Activated CD8-positive, alpha-beta memory T cell treated with anti-CD3 and anti-CD28 coated beads for 24 hours (primary cell): Measurements from ENCODE around the gene MAGOH.

Experiments
- DNase-seq: peaks from one replicate; pipeline ENCODE4 v3.0.0-alpha.2; 2020

MAGOH gene

GRCh38 chr1:53270107-53270506 lies 31.8 kb upstream of the MAGOH start:
- no peak for DNase-seq

DNA sequence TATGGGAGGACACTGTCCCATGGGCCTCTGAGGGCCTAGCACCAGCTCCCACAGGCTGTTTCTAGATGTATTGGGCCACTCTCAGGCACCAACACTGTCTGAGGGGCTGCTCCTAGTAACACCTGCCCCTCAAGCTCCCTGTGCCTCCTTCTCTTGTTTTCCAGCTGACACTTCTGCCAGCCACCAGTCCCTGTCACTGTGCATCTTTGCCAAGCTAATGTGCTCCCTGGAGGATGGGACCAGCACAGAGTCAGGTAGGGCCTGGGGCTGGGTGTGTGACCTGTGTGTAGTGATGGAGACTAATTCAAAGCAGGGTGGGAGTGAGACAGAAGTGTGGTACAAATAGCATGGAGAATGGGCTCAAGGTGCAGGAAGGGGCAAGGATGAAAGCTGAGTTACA lies 29.4 kb upstream of the MAGOH start:
- no peak for DNase-seq

DNA sequence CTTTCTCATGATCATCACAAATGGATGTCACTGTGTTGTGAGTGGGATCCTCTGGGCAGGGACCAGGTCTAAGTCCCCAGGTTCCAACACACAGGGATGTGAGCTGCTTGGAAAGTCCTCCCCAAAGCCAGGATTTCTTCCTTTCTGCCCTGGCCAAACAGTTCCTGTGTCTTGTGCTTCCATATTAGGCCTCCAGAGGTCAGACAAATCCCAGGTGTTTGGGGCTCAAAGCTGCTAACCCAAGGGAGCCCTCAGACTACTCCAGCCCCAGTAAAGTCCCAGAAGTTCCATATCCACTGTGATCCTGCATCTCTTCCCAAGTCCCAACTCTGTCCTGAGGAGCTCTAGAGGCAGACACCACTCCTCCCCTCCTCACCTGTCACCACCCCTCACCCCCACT lies 27.7 kb upstream of the MAGOH start:
- DNase-seq: no peak

- no peak for DNase-seq
Measured at GRCh38 chr1:53265581-53265980, 27.3 kb upstream of the MAGOH start.

DNA sequence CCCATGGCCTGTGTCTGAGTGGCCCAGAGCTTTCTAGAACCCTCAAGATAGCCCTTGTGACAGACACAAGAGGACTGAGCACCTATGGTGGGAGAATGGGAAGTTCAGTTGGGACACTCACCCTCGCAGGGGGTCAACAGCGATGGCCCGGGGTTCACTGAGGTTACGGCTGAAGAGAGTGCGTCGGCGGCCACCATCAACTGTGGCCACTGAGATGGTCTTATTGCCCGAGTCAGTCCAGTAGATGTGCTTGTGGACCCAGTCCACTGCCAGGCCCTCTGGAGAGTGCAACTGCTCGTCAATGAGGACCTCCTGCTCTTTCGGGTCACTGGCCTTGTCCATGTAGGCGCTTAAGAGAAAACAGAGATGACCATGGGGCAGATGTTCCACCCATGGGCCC lies 25.7 kb upstream of the MAGOH start:
- no peak for DNase-seq

DNA sequence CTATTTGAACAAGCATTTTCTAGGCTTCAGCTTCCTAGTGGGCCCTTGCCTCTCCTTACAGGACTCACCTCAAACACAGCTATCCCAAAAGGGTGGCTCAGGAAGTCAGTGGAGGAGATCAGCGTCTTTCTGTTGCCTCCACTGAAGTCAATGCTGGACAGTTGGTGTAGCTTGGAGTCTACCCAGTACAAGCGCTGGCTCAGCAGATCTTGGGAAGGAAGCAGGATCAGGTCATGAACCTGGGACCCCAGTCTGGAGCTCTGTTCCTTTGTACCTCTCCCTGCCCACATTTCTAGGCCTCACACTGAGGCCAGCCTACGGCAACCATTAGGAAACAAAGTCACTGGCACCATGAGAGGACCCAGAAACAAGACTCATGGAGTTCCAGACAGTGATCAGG lies 23.7 kb upstream of the MAGOH start:
- DNase-seq: no peak

GRCh38 chr1:53260631-53261247 lies 22.4 kb upstream of the MAGOH start:
- peak; percentile 35 for DNase-seq

GRCh38 chr1:53259932-53260331 lies 21.6 kb upstream of the MAGOH start:
- DNase-seq: no peak

GRCh38 chr1:53258216-53258615 lies 19.9 kb upstream of the MAGOH start:
- DNase-seq: no peak

DNA sequence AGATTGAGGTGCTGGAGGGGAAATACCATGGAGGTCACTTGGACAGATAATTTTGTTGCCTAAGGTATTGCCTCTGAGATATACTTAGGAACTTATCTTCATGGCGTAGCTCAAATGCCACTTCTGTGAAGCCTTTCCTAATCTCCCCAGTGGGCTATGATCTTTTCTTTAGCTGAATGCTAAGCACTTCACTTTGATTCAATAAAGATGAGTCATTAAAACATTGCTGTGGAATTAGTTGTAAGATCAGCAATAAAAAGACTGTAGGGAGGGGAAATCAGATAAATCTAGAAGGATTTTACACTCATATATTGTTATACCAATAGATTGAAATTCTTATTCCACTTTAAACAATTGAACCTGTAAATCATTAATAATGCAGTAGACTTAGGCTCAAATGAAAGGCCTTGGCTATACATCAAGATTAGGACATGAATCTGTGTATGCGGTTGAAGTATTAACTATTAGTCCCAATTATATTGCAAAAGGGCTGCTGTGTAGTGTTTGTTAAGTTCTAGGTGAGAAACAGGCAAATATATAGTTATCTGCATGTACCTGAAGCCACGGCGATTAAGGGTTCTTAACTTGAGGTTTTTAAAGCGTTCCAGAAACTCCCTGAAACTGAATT lies 19.2 kb upstream of the MAGOH start:
- DNase-seq: no peak

GRCh38 chr1:53256511-53257453 lies 18.5 kb upstream of the MAGOH start:
- no peak for DNase-seq

DNA sequence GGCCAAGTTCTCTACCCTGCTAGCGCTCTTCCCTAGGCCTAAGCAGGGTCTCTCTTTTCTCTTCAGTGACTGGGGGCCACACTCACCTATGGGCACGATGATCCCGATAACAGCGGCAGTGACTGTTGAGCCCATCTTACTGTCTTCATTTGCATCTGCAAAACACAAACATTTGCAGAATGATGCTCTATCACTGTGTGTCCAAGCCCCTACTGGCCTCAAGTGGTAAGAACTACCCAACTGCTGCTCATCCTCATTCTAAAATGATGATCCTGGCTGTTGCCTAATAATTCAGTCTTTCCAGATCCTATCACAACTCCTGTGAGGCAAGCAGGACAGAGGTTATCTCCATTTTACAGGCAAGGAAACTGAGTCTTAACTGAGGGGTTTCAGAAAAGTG lies 16.7 kb upstream of the MAGOH start:
- DNase-seq: no peak

GRCh38 chr1:53254011-53254640 lies 15.8 kb upstream of the MAGOH start:
- DNase-seq: no peak

DNA sequence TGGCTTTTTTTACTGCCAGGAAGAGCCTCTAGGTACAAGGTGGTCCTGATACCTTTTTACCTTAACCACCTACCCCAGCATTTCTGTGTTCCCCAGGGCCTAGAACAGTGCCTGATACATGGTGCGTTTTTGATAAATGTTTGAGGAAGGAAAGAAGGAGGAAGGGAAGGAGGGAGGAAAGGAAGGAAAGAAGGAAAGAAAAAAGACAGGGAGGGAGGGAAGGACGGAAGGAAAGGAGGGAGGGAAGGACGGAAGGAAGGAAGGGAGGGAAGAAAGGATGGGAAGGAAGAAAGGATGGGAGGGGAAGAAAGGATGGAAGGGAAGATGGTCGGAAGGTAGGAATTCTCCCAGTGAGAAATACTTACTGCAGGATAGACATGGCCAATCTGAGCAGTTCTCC lies 12.0 kb upstream of the MAGOH start:
- no peak for DNase-seq

DNA sequence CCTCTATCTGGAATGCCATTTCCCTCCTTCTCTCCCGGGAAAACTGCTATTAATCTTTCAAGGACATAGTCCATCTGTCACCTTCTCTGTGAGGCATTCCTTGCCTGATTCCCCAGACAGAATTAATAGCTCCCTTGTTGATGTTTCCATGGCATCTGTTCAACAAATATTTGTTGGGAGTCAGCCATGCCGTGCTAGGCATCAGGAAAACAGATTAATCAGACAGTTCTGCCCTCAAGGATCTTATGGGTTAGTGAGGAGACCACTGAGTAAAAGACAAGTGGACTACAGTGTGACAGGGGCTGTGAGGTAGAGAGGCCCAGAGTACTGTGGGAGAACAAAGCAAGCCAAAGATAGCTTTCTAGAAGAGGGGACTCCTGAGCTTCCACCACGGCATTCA lies 11.4 kb upstream of the MAGOH start:
- no peak for DNase-seq

DNA sequence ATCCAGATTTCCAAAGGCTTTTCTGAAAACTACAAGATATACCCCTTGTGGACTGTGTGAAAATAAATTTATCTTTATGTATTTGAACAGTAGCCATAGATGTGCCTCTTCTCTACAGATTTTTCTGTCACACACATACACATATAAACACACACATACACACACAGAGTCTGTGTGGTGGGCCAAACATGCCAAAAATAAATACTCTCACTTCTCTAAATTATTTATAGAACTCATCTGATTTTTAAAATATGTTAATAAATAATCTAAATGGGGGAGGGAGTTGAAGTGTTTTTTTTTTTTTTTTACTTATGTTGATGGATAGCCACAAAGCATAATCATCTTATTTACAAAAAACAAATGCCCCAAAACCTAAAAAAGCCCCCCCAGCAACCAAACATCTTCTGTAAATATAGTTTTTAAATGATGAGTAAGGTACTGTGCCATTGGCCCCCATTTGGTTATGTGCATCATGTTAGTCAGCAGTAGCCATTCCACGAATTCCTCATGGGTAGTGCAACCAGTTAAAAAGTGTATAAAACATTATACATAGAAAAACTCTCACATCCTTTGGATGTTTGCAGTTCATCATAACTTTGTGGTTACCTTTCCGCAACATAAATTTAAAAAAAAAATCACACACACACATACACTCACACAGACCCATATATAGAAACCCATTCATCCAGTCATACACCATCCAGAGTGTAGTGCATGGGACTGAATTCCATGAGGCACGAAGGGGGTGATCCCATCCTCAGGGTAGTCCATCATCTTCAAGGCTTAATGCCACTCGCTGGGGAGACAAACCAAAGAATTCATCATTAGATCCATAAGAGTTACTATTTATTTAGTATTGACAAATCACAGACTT lies 8.2 kb upstream of the MAGOH start:
- no peak for DNase-seq

DNA sequence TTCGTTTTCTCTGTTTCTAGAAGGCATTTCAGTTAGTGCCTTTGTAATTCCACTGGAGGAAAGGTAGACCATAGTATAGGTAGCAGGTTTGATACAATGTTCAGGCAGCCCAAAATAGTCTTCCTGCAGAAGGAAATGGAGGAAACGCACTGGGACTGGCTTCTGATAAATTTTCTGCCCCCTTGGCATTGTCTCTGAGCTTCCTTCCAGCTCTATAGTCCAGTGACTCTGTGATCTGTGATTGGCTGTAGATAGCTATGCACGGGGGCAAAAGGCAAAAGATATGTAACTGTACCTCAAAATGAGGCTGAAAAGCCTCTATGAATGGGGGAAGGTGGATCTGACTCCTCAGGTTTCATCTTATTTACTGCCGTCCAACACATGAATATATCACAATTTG lies 5.8 kb upstream of the MAGOH start:
- DNase-seq: no peak

GRCh38 chr1:53242381-53242780 lies 4.1 kb upstream of the MAGOH start:
- no peak for DNase-seq

DNA sequence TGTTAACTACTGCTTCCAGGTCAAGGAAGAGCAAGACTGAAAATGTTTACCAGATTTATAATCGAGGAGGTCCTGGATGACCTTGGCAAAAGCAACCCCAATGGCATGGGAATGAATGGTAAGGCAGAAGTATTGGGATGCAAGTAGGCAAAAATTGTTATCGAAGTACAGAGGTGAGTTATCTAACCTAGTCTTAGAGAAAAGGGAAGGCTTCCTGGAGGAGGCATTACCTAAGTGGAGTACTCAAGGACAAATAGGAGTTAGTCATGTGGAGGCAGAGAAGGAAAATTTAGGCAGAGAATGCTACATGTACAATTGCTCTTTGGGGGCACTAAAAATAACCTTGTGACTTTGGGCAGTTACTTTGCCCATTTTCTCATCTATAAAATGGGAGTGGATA lies 3.5 kb upstream of the MAGOH start:
- no peak for DNase-seq

- DNase-seq: no peak
Measured at GRCh38 chr1:53237638-53238037, 680 bp downstream of the MAGOH start.

DNA sequence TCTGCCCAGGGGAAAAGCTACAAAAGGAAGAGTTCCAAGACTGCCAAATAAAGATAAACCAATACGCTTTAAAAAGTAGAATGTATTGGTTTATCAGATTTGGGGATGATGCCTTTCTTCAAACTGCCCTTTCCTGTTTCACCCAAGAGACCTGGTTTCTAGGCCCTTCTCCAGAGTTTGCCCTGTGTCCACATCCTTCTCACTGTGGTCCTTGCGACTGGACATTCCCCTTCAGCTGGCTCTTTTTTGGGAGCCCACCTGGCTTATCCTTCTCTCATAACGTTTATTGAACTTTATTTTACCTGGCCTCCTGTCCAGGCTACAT lies 17.4 kb downstream of the MAGOH start:
- no peak for DNase-seq

GRCh38 chr1:53220171-53220961 lies 18.0 kb downstream of the MAGOH start, which contains the start of gene CZIB:
TSS of gene CZIB (minus strand) at chr1:53220634. CDS start at chr1:53220575, 59 bp downstream.
- peak; percentile 99 for DNase-seq
